Measurements from ENCODE around the gene MLF2.

DNA sequence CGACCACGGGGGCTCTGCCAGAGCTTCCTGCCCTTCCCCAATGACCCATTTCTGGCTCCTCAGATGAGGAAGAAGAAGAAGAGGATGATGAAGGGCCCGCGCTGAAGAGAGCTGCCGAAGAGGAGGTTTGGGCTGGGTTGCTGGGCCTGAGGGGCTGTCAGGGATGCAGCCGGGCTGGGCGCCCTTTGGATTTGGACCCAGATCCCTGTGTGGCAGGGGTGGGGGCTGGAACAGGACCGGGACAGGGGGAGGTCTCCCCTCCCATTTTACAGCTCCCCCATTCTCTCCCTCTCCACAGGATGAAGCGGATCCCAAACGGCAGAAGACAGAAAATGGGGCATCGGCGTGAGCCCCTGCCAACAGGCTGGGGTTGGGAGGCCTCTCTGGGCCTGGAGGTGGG lies 17.2 kb upstream of the MLF2 start:
- TF ChIP-seq, protein P1, sequence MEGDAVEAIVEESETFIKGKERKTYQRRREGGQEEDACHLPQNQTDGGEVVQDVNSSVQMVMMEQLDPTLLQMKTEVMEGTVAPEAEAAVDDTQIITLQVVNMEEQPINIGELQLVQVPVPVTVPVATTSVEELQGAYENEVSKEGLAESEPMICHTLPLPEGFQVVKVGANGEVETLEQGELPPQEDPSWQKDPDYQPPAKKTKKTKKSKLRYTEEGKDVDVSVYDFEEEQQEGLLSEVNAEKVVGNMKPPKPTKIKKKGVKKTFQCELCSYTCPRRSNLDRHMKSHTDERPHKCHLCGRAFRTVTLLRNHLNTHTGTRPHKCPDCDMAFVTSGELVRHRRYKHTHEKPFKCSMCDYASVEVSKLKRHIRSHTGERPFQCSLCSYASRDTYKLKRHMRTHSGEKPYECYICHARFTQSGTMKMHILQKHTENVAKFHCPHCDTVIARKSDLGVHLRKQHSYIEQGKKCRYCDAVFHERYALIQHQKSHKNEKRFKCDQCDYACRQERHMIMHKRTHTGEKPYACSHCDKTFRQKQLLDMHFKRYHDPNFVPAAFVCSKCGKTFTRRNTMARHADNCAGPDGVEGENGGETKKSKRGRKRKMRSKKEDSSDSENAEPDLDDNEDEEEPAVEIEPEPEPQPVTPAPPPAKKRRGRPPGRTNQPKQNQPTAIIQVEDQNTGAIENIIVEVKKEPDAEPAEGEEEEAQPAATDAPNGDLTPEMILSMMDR (IDR thresholded peaks at IDR 0.05) = no peak
- TF ChIP-seq POLR2A (IDR thresholded peaks at IDR 0.05) = no peak
